Colon (tissue), 2 donors: ENCODE measurements around the gene SUCLG1.
"Not testable (repeated sequence)": the region's sequence is repeated elsewhere in the genome, so short reads cannot be mapped to it uniquely, and the experiment has no call there.

Experiments used
- FAIRE-seq: peaks from 2 replicates; lab custom pipeline; 2012; peaks lifted over from hg19 to GRCh38; lab: Jason Lieb, UNC
- donor health status: control.
- donor health status: control.

Gene SUCLG1

DNA sequence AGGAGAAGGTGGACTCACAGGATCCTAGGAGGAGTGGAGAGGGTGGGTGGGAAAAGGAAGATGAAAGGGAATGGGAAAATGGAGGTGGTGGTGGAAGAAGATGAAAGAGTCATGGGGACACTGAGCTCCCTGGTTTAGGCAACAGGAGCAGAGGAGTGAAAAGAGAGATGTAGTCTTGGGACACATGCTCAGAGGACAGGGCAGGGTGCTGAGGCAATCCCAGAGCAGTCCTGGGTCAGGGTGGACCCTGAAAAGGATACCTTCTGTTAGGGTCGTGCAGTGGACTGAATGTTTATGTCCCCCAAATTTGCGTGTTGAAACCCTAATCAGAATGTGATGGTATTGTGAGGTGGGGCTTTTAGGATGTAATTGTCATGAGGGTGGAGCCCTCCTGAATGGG is 37.9 kb downstream of the SUCLG1 start:
- no peak for FAIRE-seq

DNA sequence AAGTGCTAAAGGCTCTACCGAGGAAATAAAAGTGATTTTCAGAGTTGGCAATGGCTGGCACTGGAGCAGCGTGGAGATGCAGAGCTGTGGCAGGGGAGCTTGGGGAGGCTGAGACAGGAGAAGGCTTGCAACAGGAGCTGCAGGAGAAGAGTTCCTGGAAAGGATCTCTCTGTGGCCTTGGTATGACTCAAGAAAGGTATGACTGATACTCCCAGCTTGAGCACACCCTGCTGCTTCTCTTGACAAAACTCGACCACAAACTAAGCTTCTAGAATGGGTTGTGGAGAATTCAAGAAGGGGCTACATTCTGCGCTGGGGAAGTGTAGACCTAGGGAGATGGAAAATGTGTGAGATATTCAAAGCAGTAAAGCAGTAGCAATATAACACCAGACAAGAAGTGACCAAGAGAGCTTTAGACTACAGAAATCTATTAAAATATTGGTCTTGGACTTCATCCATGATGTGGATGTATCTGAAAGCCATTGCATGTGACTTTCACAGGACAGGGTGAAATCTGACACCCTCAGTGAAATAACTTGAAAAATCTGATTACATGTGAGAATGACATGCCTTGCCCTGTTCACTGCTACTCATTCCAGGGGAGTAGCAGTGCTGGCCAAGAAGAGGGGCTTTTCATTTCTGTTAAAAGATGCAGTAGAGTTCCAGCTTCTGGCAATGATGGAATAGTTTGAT is 41.5 kb downstream of the SUCLG1 start:
- no peak for FAIRE-seq

DNA sequence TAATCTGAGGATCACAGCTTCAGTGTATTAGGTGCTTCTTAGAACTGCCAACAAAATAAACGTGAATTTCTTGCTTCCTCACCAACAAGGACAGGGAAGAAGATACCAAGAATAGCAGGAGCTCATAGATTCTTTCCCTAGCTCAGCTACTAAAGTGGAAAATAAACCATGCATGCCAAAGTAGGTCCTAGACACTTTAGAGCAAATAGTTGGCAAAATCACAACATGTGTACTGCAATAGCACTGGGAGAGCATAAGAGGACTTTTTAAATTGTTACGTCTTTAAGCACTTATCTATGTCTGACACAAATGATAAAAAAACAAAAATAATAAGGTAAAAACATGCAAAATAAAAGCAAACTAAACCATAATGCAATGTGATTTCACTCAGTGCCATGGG is 49.5 kb downstream of the SUCLG1 start:
- FAIRE-seq = no peak

DNA sequence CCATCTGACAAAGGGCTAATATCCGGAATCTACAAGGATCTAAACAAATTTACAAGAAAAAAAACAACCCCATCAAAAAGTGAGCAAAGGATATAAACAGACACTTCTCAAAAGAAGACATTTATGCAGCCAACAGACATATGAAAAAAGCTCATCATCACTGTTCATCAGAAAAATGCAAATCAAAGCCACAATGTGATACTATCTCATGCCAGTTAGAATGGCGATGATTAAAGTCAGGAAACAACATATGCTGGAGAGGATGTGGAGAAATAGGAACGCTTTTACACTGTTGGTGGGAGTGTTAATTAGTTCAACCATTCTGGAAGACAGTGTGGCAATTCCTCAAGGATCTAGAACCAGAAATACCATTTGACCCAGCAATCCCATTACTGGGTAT is 57.0 kb downstream of the SUCLG1 start:
- not testable (repeated sequence) for FAIRE-seq

DNA sequence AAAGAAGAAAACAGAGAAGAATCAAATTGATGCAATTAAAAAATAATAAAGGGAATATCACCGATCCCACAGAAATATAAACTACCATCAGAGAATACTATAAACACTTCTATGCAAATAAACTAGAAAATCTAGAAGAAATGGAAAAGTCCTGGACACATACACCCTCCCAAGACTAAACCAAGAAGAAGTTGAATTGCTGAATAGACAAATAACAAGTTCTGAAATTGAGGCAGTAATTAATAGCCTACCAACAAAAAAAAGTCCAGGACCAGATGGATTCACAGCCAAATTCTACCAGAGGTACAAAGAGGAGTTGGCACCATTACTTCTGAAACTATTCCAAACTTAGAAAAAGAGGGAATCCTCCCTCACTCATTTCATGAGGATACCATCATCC is 59.2 kb downstream of the SUCLG1 start:
- FAIRE-seq = not testable (repeated sequence)

DNA sequence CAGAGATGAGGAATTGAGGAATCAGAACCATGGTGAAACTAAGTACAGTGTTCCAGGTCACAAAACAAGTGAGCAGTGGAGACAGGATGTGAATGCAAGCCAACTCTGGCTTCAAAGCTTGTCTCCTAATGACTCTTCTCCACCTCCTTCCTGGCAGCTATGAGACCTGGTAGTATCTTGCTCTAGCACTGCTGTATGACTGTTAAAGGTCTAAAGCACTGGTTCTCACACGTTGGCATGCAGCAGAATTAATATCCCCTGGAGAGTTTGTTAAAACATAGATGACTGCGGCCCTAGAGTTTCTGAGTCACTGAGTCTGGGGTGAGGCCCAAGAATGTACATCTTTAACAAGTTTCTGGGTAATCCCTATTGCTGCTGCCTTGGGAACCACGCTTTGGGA is 63.3 kb downstream of the SUCLG1 start:
- FAIRE-seq = no peak

DNA sequence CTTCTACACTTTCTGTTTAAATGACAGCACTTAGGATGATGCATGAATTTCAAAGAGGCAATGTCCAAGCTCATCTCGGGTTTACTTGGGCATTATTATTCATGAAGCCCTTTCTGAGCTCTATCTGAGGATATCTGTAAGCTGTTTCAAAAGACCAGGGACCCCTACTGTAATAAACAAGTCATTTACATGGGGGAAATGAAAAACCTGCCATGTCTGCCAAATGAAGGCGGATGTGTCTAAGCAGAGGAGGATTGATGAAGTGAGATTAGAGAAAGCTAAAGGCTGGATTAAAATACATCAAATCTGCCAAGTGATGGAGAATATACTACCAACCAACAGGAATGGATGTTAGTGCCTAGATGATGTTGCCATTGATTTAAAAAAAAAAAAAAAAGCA is 64.5 kb downstream of the SUCLG1 start:
- no peak for FAIRE-seq

DNA sequence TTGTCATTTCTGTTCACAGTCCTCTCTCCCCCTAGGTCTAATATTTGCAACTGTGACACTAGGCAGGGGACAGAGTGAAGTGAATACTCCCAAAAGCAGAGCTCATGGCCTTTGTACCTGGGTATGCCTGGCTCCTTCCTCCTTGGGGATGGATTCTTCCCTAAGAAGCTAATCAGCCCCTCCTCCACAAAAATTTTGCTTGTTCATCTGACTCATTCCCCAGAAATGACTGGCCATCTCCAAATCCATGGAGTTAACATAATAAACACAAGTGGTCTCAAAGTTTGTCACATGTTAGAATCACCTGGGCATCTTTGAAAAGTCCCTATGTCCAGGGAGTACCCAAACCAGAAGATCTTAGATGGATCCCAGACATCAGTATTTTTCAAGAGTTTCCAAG is 65.3 kb downstream of the SUCLG1 start:
- no peak for FAIRE-seq

DNA sequence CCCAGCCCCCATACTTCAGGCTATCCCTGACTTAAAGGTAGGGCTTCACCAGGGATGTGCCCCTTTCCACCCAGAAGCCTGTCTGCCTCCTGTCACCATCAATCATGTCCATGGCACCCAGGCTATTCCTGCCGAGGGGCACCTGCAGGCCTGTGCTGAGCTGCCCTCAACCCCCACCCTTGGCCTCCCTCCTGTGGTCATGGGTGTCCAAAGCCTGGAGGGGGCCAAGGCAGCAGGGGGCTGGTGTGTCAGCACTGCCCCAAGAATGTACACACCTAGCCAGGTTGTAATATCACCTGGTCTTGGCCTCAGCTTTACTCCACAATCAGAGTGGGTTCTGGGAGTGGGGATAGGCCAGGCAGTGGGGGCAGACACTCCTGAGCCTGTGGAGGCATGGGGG is 69.3 kb downstream of the SUCLG1 start:
- FAIRE-seq = no peak

DNA sequence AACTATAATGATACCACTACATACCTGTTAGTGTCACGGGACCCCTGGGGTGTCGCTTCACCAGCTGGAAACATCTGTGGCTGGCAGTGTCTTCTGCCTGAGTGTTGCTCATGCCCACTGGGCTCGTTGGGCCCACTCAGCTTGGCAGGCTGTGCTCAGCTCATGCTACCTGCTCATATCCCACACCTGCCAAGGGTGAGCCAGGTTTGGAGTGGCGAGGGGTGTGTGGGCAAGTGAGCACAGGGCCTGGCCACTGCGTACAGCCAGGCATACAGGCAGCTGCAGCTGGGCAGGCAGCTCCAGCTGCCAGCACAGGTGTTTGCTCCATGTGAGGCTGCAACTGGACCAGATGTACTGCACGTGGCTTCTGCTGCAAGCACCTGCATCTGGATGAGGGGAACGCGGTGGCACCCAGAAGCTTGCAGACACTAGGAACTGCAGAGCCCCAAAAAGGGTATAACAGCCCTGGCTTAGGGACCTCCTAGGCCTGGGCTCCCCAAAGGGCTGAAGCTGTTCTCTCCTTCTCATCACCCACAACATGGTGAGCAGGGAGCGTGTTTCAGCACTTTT is 70.1 kb downstream of the SUCLG1 start:
- no peak for FAIRE-seq

DNA sequence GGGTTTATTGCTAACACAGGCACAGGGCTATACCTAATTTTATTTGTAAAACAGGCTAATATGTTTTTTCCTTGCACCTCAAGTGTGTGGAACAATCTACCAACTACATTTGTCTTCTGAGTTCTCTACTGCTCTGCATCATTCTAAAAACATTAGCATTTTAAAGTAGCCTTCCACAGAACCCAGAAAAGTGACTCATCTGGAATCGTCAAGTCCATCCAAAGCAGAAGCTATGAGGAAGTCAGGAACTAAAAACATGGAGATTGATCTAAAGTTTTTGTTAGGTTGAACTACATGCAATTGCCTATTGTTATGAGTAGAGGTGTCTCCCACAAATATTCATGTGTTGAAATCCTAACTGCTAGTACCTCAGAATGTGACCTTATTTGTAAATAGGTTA is 70.9 kb downstream of the SUCLG1 start:
- no peak for FAIRE-seq

DNA sequence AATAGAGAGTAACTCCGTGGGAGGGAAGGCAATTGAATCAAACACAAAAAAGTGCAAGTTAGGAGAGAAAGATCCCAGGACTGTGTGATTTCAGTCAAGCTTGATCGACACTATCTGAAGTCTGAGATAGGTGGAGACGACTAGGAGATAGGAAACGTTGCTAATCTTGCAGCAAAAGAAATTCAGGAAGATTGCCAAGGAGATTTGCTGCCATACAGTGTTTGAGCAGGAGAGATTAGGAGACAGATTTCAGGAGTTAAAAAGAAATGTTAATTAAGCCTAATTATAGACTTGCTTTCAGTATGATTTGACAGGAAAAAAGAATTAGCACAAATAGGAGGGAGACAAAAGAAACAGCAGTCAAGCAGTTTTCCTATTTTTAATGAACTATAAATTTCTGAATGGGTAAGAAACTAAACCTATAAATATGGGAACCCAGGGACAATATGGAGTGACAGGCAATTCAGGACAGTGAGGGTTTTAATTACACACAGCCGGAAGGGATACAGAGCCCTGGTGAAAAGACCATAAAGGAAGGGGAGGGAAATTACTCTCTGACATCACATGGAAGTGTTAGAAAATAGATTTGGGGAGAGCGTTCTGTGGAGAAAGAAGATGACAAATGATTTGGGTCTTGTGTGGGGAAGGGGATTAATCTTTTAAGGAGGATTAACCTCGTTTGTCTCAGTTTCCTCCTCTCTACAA is 72.6 kb downstream of the SUCLG1 start:
- FAIRE-seq = no peak

DNA sequence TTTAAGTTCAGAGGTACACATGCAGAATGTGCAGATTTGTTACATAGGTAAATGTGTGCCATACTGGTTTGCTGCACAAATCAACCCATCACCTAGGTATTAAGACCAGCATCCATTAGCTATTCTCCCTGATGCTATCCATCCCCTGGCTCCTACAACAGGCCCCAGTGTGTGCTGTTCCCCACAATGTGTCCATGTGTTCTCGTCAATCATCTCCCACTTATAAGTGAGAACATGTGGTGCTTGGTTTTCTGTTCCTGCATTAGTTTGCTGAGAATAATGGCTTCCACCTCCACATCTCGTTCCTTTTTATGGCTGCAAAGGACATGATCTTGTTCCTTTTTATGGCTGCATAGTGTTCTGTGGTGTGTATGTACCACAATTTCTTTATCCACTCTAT is 75.8 kb downstream of the SUCLG1 start:
- no peak for FAIRE-seq

DNA sequence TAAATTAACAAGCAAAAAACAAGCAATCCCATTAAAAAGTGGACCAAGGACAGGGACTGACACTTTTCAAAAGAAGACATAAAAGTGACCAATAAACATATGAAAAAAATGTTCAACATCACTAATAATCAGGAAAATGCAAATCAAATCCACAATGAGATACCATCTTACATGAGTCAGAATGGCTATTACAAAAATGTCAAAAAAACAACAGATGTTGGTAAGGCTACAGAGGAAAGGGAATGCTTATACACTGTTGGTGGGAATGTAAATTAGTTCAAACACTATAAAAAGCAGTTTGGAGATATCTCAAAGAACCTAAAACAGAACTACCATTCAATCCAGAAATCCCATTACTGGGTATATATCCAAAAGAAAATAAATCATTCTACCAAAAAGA is 78.2 kb downstream of the SUCLG1 start:
- no peak for FAIRE-seq

DNA sequence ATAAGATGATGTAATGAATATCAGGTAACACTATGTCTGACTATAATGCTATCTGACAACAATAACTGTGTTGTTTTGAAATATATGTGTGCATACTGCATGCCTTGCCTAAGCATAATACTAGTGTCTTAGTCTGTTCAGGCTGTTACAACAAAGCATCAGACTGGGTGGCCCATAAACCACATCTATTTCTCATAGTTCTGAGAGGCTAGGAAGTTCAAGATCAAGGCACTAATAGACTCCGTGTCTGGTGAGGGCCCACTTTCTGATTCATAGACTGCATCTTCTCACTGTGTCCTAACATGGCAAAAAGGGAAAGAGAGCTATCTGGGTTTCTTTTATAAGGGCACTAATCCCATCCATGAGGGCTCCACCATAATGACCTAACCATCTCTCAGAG is 80.1 kb downstream of the SUCLG1 start:
- FAIRE-seq = no peak

DNA sequence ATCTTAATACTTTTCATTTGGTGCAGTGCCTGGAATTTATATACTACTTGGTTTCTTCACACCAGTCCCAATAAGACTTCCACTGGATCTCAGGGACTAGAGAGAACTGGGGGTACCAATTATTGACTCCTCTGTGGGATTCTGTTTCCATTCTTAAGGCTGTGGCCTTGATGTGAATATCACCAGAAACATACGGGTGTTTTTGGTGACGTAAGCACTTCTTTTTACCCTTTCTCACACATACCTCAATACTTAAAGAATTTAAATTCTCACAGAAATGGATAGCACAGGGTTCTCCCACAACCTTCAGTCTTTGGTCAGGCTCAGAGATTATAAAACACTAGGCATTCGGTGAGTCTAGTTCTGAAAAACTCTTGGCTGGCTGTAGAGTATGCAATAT is 84.1 kb downstream of the SUCLG1 start:
- FAIRE-seq = no peak

DNA sequence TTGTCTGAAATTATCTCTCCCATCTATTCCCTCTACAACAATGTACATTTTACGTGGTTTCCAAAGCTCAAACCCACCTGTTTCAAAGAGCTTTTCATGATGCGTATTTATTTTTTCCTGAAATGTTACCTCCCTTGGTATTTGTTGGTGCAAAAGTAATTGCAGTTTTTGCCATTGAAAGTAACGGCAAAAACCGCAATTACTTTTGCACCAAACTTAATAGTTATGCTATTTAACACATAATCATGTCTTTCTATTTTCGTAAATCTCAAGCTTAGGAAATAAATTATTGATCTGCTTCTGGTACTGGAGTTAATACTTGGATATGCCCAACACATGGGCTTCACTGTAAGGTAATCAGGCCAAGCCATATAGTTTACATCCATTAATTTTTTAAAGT is 85.2 kb downstream of the SUCLG1 start:
- no peak for FAIRE-seq
